HG03135 (cell line): ENCODE data around the gene RABEP1.
"Not testable (repeated sequence)": the region's sequence is repeated elsewhere in the genome, so short reads cannot be mapped to it uniquely, and the experiment has no call there.

Experiments
- ATAC-seq: cut with Tn5 transposase; IDR thresholded peaks from one replicate; pipeline ENCODE4 v1.9.1; 2021; ENCODE audit warnings: mild to moderate bottlenecking, moderate library complexity; ENCODE audit not compliant: unreplicated experiment

Gene RABEP1, protein sequence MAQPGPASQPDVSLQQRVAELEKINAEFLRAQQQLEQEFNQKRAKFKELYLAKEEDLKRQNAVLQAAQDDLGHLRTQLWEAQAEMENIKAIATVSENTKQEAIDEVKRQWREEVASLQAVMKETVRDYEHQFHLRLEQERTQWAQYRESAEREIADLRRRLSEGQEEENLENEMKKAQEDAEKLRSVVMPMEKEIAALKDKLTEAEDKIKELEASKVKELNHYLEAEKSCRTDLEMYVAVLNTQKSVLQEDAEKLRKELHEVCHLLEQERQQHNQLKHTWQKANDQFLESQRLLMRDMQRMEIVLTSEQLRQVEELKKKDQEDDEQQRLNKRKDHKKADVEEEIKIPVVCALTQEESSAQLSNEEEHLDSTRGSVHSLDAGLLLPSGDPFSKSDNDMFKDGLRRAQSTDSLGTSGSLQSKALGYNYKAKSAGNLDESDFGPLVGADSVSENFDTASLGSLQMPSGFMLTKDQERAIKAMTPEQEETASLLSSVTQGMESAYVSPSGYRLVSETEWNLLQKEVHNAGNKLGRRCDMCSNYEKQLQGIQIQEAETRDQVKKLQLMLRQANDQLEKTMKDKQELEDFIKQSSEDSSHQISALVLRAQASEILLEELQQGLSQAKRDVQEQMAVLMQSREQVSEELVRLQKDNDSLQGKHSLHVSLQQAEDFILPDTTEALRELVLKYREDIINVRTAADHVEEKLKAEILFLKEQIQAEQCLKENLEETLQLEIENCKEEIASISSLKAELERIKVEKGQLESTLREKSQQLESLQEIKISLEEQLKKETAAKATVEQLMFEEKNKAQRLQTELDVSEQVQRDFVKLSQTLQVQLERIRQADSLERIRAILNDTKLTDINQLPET

DNA sequence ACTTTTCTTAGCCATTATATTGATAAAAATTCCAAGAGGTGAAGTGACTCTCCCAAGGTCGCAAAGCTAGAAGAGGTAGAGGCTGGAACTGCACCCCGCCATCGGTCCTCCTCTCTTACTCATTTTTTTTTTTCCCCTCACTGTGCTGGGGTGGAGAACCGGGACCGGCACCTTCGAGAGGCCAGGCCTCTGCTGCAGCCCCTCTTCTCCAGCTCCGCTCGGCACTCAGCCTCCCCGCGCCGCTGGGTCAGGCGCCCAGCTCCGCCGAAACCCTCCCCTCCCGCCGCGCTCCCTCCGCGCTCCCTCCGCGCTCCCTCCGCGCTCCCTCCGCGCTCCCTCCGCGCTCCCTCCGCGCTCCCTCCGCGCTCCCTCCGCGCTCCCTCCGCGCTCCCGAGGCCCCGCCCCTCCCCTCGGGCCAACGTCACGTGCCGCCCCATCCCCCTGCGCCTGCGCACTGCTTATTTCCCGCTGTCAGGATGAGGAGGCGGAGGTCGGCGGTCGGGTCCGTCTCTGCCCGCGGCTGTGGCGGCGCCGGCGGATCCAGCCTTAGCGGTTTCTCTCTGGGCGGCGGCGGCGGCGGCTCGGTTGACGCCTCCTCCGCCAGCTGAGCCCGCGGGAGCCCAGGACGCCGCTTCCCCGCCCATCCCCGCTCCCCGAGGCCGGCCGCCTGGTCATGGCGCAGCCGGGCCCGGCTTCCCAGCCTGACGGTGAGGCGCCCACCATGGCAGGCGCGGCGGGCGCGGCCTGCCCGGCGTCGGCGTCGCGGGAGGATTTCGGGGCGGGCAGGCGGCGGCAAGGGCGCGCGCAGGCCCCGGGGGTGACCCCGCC is at the start of gene RABEP1:
TSS of gene RABEP1 (plus strand) at position 471 of the 828 bp plus-strand sequence. CDS start at position 674, 203 bp downstream.
- ATAC-seq, result no peak

DNA sequence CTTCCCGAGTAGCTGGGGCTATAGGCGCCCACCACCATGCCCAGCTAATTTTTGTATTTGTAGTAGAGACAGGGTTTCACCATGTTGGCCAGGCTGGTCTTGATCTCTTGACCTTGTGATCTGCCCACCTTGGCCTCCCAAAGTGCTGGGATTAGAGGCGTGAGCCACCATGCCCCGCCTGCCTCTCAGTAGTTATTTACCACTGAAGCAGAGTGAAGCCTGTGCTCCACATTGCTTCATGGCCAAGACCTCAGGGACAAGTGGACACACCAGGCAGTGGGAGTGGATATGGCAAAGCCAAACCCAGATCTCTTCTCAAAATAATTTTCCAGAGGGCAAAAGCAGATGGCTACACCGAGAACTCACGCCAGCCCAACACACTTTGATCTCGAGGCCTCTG is 48.6 kb upstream of the RABEP1 start:
- ATAC-seq, result not testable (repeated sequence)

DNA sequence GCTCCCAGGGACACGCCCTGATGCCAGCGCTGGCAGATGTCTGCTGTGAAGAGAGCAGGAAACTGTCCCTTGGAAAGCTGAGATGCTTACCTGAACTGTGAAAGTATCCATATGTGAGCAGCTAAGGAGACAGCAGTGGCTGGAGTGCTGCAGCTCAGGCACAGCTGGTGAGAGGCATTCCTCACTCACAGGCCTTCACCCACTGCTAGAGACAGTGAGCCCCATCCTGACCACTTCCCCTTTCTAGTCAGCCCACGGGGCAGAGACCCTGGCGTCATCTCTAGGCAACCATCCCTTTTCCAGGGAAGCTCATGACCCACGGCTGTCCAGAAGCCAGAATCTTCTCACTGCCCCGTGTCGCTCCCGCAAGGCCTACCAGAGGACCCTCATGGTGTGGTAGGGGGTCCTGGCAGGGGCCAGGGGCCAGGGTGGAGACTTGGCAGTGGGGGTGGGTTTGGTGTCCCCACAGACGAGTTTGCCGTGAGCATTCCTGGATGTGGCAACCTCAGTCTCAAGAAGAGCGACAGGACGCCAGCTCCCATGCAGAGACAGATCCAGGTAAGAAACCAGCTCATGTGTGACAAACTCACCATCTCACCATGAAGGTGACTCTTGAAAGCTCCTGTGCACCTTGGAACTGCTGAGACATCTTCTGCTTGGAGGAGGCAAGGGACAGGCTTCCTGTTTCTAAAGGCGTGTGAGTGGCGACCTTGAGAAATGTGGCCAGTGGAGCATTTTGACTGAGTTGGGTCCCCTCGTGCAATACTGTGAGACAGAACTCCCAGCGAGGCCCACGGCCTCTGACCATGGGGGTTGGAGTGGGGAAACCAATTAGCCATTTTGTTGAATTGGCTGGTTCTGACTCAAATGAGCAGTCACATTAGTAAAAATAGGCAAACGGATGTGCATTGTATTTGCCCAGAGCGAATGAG is 47.2 kb upstream of the RABEP1 start, which contains the start of gene SCIMP:
TSS of gene SCIMP (minus strand) at position 216 of the 932 bp plus-strand sequence. CDS start at position 111, 105 bp downstream.
- ATAC-seq, result no peak

DNA sequence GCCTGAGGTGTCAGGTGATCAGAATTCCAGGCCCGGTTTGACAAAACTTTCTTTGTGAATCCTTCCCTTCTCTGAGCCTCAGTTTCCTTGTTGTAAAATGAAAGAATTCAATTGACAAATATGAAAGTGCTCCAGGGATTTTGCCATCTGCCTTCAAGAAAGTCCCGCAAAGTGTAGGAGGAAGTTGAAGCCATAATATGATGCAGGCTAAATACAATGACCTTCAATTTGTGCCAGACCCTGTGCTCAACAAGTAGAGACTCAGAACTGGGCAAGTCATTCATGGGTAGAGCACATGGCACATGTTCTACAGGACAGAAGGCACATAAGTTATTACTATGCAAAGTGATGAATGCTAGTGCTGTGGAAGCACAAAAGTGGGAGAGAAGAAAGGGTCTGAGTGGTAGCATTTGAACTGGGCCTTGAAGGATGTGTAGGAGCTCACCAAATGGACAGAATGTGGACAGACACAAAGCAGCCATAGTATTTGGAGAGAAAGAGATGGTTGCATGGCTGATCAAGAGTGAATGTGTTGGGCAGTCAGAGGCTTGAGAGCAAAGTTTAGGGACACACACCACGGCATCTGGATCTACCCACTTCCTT is 45.0 kb upstream of the RABEP1 start:
- no peak for ATAC-seq

DNA sequence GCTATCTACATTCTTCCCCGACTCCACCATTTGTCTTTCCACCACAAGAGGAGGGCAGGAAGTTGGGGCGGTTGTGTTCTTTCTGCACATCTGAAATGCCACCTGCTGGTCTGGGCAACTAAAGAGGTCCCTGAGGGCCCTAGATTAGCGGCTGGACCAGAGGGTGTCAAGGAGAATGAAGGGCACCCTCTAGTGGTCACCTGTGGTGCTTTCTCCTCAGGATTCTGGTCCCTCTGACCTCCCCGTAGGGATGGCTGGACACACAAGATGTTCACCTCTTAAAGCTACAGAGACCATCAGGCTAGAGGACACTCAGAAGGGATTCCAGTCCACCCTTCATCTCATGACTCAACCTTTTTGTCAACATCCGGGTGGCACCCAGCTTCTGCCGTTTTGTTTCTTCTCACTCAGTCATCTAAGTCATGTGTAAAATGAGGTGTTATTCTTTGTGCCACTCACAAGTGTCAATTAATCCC is 44.5 kb upstream of the RABEP1 start:
- ATAC-seq, result no peak

DNA sequence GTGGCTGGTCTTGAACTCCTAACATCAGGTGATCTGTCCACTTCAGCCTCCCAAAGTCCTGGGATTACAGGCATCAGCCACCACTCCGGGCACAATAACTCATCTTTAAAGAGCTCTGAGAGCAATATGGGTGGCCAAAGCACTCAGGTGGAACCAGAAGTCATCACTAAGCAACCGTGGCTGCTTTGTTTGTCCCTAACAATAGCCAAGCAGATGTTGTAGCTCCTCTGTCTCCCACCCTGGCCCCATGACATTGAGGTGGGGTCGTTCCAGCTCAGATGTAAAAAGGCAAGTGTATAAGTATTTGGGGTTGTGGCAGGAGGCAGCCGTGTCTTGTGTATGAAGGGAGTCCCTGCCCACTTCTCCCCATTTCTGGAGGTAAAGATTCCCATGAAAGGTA is 43.8 kb upstream of the RABEP1 start:
- ATAC-seq, result no peak

DNA sequence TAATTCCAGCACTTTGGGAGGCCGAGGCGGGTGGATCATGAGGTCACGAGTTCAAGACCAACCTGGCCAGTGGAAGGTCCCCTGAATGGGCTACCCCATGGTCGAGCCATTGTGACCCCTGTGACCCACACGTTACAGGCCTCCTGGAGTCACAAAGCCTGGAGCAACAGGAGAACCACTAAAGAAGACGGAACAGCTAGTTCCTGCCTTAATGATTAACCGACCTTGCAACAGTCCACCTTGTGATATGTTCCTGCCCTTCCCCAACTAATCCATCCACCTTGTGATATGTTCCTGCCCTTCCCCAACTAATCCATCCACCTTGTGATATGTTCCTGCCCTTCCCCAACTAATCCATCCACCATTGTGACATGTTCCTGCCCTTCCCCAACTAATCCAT is 42.3 kb upstream of the RABEP1 start:
- ATAC-seq, result not testable (repeated sequence)

DNA sequence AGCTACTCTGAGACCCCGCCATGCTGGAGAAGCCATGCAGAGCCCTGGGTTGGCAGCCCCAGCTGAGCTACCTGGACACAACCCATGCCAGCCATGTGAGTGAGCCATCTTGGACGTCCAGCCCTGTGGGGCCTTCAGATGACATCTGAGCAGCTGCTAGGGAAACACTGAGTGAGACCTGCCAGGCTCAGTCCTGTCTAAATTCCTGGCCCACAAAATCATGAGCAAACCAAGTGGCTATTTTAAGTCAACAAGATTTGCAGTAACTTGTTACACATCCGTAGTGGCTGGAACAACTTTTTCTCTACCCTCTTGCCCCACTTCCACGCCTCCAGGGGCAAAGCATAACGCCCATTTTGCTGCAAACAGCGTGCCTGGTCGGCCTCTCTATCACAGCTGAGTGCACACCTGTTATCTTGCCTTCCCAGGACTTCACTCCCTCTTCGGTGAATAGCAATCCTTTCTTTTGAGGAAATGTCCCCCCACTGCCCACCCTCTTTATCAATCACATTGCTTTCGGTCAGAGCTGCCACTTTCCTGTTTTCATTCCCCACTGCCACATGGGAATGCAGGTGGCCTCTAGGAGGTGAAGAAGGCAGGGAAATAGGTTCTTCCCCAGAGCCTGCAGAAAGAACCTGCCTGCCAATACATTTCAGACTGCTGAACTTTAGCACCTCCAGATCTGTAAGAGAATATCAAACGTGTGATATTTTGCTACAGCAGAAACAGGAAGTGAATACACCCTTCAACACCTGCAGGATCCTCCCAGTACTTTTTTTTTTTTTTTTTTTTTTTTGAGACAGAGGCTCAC is 40.0 kb upstream of the RABEP1 start:
- ATAC-seq, result peak; percentile 48

DNA sequence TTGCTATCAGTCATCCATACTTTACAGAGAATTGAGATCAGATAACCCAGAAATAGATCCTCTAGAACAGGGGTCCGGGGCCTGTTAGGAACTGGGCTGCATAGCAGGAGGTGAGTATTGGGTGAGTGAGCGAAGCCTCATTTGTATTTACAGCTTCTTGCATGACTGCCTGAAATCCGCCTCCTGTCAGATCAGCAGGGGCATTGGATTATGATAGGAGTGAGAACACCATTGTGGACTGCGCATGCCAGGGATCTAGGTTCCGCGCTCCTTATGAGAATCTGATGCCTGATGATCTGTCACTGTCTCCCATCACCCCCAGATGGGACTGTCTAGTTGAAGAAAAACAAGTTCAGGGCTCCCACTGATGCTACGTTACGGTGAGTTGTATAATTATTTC is 34.5 kb upstream of the RABEP1 start:
- no peak for ATAC-seq

DNA sequence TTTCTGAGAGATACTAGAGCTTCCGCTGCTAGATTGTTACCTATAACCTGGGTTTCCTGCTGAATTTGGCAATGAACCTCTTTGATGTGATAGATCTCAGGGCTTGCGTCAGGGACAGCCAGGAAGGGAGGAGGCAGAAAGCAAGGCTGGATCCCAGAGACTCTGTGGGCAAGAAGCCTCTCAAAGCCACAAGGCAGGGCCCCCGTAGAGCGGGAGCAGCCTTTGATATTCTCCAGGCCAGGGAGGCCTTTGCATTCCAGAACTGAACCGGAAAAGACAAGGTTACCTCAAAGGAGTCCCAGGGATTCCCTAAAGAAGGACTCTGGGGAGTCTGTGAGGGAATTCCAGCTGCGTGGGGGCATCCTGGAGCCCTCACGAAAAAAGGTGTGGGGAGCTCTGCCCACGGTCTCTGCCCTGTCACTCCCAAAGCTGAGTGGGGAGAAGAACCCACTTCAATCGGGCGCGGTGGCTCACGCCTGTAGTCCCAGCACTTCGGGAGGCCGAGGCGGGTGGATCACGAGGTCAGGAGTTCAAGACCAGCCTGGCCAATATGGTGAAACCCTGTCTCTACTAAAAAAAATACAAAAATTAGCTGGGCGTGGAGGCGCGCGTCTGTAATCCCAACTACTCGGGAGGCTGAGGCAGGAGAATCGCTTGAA is 33.1 kb upstream of the RABEP1 start:
- no peak for ATAC-seq

DNA sequence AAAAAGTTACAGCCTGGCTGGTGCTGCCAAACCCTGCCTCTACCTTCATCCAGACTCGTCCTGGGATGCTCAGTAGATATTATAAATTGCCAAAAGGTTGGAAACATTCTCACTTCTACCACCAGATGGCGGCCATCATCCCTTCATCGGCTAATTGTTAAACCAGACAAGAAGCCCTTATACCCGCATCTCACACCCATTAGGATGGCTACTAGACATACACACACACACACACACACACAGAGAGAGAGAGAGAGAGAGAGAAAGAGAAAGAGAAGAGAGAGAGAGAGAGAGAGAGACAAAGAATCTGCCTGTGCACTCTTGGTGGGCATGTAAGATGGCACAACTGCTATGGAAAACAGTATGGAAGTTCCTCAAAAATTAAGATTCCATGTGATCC is 32.5 kb upstream of the RABEP1 start:
- ATAC-seq, result no peak

DNA sequence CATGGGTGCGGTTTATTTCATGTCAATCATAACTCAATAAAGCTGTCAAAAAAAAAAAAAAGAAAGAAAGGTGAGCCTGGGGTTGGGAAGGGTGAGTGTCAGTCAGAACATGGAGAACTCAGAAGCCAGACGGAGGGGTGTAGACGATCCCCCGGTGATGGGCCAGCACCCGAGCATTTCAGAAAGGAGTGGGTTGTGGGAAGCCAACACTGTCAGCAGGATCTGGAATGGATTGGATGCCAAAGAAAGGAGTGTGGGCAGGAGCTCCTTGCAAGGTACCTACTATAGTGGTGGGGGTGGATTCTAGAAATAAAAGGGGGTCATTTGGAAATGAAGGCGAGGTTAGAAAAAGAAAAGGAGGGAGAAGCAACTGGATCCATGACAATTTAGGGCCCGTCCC is 27.7 kb upstream of the RABEP1 start:
- no peak for ATAC-seq

DNA sequence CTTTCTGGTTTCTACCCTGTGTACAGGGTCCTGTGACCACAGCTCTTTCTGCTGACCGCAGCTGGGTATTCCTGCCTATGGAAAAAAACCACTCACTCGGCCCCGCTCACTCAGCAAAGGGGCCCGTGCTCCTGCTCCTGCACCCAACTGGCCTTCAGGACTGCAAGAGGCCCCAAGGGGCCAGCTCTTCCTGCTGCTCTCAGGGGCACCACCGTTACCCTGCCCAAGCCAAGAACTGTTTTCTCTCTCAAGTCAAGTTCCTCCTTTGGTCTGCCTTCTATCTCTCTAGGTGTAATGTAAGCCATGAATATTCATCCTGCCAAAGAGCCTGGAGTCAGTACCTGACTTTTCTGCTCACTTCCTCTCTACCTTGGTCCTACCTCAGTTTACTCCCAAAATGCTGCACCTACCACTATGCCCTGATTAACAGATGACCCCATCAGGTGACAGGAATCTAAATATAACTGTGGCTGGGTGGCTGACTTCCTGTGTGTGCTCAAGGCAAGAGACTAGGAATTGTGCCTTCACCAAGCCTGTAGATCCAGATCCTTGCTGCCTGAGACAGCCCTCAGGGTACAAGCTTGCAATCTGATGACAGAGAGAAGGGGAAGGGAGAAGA is 27.1 kb upstream of the RABEP1 start:
- no peak for ATAC-seq

DNA sequence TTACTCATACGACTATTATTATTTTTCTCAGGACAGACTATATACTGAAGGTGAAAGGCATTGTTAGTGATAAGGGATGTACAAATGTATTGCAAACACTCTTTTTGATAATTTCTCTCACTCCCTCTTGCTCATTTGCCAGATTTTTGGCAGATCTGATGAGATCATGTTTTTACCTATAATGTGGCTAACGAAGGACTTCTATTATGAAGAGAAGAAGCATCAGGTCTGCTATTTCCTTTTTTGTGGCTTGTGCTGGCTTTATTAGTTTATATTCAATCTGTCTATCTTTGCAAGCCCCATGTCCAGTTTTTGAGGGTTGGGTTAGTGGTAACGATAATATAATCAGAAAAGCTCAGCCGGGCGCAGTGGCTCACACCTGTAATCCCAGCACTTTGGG is 25.0 kb upstream of the RABEP1 start:
- ATAC-seq, result no peak

DNA sequence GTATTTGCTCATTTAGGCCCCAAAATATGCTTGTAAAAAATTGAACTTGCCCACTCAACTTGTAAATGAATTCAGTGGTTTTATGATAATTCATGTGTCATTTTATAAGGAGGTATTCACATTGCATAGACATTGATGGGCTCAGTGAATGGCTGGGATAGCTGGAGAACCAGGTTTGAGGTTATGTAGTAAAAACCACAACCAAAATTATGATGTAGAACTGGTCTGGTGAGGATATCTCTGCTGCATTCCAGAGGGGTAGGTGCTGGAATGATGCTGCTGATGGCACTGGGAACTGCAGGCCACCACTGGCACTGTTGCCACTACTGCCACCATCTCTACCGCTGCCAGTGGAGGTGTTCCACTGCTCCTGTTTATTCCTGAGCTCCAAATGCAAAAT is 21.5 kb upstream of the RABEP1 start:
- no peak for ATAC-seq

DNA sequence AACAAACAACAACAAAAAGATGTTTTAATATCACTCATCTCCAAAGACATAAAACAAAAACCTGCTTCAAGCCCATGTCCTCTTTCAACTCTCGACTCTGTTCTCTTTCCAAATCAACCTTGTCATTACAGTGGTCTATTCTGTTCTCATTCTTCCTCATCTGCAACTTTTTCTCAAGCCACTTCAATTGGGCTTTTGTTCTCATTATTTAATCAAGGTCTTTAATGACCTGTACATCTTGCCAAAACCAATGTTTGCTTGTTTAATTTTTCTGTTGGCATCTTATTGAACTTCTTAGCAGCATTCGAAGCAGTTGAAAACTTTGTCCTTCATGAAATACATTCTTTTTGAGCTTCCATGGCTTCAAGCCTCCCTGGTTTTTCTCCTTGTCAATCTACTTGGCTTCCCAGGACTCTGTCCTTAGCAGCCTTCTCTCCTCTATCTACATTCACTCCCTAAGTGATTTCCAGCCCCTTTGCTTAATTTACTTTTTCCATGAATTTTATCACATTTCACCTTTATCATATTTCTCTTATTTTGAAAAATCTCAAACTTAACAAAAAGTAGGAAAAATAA is 19.6 kb upstream of the RABEP1 start:
- no peak for ATAC-seq

DNA sequence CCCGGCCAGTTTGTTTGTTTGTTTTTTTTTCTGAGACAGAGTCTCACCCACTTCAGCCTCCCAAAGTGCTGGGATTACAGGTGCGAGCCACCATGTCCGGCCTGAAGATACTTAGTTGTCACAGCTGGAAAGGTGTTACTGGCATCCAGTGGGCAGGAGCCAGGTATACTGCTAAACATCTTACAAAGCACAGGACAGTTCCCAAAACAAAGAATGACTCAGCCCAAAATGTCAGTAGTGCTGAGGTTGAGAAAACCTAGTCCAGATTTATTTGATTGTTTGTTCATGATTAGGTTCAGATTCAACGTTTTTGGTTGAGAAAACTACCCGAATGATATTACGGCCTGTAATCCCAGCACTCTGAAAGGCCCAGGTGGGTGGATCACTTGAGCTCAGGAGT is 18.6 kb upstream of the RABEP1 start:
- no peak for ATAC-seq
